ENCODE data around the gene FOXP3.

Gene FOXP3

GRCh38 chrX:49221868-49222267 is 42.6 kb downstream of the FOXP3 start:
- no peak for TF ChIP-seq CTCF (IDR thresholded peaks at IDR 0.05; ENCODE audit: insufficient read depth, low read depth, low read length, missing control alignments)
- H3K4me3 ChIP-seq (ENCODE audit: low read length): no peak overlapping the region
- no peak for DNase-seq (ENCODE audit: low read depth)

- no peak overlapping the region for H3K4me3 ChIP-seq (ENCODE audit: low read length)
- TF ChIP-seq CTCF (IDR thresholded peaks at IDR 0.05; ENCODE audit: insufficient read depth, low read depth, low read length, missing control alignments): no peak
- no peak for DNase-seq (ENCODE audit: low read depth)
Observed at GRCh38 chrX:49220100-49220499, 44.4 kb downstream of the FOXP3 start.

DNA sequence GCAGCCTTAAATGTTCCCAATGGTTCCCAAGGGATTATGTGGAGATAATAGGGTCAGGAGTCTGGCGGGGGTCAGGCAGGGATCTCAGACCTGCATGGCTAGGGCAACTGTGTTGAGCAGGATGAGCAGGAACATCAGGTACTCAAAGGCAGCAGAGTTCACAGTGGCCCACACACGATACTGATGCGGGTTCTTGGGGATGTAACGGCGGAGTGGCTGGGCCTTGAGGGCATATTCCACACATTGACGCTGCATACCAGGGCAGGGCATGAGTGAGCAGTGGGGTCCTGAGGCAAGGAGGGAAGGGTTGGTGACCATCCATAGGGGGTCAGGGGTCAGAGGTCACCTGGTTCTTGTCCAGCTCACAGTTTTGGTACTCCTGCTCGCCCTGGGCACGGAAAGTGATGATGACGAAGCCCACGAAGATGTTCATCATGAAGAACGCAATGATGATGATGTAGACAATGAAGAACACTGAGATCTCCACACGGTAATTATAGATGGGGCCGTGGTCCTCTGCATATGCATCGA is 49.4 kb downstream of the FOXP3 start:
- H3K4me3 ChIP-seq (ENCODE audit: low read length): no peak overlapping the region
- no peak for TF ChIP-seq CTCF (IDR thresholded peaks at IDR 0.05; ENCODE audit: insufficient read depth, low read depth, low read length, missing control alignments)
- no peak for DNase-seq (ENCODE audit: low read depth)

DNA sequence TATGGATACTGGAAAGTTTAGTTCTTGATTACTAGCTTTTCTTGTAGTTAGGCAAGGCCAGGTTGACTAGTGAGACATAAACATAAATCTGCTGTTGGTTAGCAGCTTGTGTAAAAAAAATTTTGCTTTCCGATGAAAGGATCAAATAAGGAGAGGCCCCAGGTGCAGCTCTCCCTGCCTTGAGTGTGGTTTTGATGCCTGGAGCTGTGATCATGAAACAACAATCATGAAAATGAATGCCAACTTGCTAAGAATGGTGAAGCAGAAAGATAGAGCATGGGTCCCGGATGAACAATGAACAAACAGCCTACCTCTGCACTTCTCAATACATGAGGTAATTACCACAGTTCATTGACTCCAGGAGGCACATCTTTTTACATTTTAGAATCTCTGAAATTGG is 50.1 kb downstream of the FOXP3 start:
- DNase-seq (ENCODE audit: low read depth): no peak
- H3K4me3 ChIP-seq (ENCODE audit: low read length): no peak overlapping the region
- TF ChIP-seq CTCF (IDR thresholded peaks at IDR 0.05; ENCODE audit: insufficient read depth, low read depth, low read length, missing control alignments): no peak

DNA sequence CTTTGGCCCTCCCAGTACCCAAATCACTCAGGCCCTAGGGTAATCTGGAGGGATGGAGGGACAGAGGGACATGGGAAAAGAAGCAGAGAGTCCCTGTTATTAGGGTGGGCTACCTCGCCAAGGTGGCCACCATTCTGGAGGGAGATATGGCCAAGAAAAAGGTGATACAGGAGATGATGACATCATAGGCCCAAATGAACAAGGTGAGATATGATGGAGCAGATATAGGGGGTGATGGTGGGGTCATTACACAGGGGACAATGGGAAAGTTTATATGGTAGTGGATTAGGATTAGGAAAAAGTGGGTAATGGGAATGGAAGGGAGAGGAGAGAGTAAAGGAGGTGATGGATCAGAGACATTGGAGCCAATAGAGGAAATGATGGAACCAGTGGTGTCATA is 51.6 kb downstream of the FOXP3 start:
- no peak overlapping the region for H3K4me3 ChIP-seq (ENCODE audit: low read length)
- no peak for TF ChIP-seq CTCF (IDR thresholded peaks at IDR 0.05; ENCODE audit: insufficient read depth, low read depth, low read length, missing control alignments)
- DNase-seq (ENCODE audit: low read depth): no peak

DNA sequence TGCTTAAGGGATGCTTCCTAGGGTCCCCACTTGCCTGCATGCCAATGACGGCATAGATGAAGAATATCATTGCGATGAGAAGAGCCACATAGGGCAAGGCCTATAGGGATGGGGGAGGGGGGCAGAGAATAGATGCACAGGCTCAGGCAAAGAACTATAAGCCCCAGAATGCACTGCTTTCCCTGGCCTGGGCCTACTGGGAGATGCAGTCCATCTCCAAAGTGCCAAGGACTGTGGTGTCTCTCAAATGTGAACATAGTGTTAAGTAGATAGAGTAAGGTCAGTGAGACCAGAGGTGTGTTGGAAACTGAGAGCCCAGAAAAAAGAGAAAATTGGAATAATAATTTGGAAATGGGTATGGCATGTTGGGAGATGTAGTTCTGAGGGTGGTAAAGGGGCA is 52.3 kb downstream of the FOXP3 start:
- no peak for DNase-seq (ENCODE audit: low read depth)

More for the DNA sequence above, 52.3 kb downstream of the FOXP3 start:
- no peak for TF ChIP-seq CTCF (IDR thresholded peaks at IDR 0.05; ENCODE audit: insufficient read depth, low read depth, low read length, missing control alignments)
- no peak overlapping the region for H3K4me3 ChIP-seq (ENCODE audit: low read length)
